Measurements from ENCODE around the gene MRGPRG. TPM values are rescaled to one million over a fixed set of nuclear protein-coding genes. Genes with fewer than 3 reads are reported as not detected.

The MRGPRG gene
- total and polyA plus RNA-seq, 2 experiments from 2014 or later, result not detected

DNA sequence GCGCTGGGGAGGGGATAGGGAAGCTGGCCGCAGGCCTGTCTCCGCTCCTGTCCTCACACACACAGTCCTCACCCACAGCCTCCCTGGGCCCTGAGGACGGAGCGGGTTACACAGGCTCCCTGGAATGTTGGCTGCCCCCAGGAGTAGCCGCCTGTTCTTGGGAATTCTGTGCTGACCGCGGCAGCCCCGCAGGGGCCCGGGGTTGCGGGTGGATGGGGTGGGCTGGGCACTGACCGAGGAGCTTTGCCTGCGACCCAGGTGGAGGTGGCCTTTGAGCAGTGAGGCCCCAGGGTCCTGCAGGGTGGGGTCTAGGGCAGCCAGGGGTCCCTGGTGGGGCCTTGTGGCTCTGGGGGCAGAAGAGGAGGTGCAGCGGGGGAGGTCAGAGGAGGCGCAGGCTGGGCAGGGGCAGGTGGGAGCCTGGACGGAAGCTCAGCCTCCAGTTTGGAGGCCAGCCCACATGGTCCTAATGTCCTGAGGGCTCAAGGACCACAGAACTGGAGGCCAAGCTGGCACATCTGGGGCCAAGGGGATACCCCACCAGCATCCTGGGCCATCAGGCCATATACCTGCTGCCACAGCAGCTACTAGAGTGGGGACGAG is 6.6 kb upstream of the MRGPRG start:
- Histone ChIP-seq H3K79me2 (no peaks in the 10 kb centered on the region), H3K36me3 (replicated peaks; ENCODE audit: insufficient read depth, low read depth) (no peaks in the 10 kb centered on the region), H4K20me1 (ENCODE audit: insufficient read depth, poor library complexity, severe bottlenecking) (no peaks in the 10 kb centered on the region), H3K27ac (no peak overlapping the region), H3K9me3 (ENCODE audit: low read depth) (no peaks in the 10 kb centered on the region), H3K4me1 (ENCODE audit: insufficient read depth) (no peaks in the 10 kb centered on the region), H3K9me2 (replicated peaks; ENCODE audit: insufficient read depth) (no peaks in the 10 kb centered on the region), H3K4me3 (no peak overlapping the region), H3K4me2 (no peak overlapping the region), H2AFZ (no peak overlapping the region), H3K27me3 (no peaks in the 10 kb centered on the region)
- DNase-seq (ENCODE audit: low spot score), result no peak
- 88% methylated on average over 16 of the region's 17 CpGs for WGBS (ENCODE audit: low lambda C conversion rate, missing lambda C conversion rate)
- TF ChIP-seq EZH2 (IDR thresholded peaks at IDR 0.05; ENCODE audit: borderline replicate concordance), result no peak
- no peak for TF ChIP-seq EZH2phosphoT487 (IDR thresholded peaks at IDR 0.05; ENCODE audit: low read depth, severe bottlenecking, unreplicated experiment)
- TF ChIP-seq, protein P1, sequence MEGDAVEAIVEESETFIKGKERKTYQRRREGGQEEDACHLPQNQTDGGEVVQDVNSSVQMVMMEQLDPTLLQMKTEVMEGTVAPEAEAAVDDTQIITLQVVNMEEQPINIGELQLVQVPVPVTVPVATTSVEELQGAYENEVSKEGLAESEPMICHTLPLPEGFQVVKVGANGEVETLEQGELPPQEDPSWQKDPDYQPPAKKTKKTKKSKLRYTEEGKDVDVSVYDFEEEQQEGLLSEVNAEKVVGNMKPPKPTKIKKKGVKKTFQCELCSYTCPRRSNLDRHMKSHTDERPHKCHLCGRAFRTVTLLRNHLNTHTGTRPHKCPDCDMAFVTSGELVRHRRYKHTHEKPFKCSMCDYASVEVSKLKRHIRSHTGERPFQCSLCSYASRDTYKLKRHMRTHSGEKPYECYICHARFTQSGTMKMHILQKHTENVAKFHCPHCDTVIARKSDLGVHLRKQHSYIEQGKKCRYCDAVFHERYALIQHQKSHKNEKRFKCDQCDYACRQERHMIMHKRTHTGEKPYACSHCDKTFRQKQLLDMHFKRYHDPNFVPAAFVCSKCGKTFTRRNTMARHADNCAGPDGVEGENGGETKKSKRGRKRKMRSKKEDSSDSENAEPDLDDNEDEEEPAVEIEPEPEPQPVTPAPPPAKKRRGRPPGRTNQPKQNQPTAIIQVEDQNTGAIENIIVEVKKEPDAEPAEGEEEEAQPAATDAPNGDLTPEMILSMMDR (IDR thresholded peaks at IDR 0.05; ENCODE audit: poor library complexity), result no peak

DNA sequence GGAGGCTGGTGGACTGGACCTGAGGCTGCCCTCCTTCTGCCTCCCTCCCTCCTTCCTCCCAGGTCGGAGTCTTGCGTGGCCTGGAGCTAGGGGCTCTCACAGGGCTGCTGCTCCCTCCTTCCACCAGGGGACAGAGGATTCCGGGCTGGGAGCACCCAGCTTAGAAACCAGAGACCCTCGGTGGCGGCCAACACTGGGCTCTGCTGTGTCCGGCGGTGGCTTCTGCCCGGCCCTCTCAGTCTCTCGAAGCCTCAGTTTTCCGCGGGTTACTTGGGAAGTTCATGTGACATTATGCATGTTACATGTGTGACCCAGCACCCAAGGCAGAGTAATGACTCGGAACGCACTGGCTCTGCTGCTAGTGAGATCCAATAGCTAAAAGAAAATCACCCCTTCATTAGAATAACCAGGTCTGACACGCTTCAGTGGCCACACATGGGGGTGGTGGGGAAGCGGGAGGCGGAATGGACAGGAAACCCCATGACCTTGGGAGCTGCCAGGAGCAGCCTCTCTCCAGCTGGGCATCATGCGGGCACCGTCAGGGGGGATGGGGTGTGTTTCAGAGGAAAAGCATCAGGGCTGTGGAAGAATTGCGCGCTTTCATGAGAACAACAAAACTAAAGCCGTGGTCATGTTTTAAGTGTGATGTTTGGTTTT is 5.9 kb upstream of the MRGPRG start:
- no peaks in the 10 kb centered on the region for H3K9me3 ChIP-seq (ENCODE audit: low read depth)
- no peaks in the 10 kb centered on the region for H3K36me3 ChIP-seq (replicated peaks; ENCODE audit: insufficient read depth, low read depth)
- no peak overlapping the region for H3K4me3 ChIP-seq
- no peaks in the 10 kb centered on the region for H4K20me1 ChIP-seq (ENCODE audit: insufficient read depth, poor library complexity, severe bottlenecking)
- 85% methylated on average over 21 of the region's 21 CpGs for WGBS (ENCODE audit: low lambda C conversion rate, missing lambda C conversion rate)
- H3K4me1 ChIP-seq (ENCODE audit: insufficient read depth), result no peaks in the 10 kb centered on the region
- no peaks in the 10 kb centered on the region for H3K27me3 ChIP-seq
- H3K9me2 ChIP-seq (replicated peaks; ENCODE audit: insufficient read depth), result no peaks in the 10 kb centered on the region
- H3K79me2 ChIP-seq, result no peaks in the 10 kb centered on the region
- no peak overlapping the region for H3K27ac ChIP-seq
- DNase-seq (ENCODE audit: low spot score), result no peak
- TF ChIP-seq, protein P1 (IDR thresholded peaks at IDR 0.05; ENCODE audit: poor library complexity), result no peak
- TF ChIP-seq EZH2phosphoT487 (IDR thresholded peaks at IDR 0.05; ENCODE audit: low read depth, severe bottlenecking, unreplicated experiment) (no peak), EZH2 (IDR thresholded peaks at IDR 0.05; ENCODE audit: borderline replicate concordance) (no peak)
- no peak overlapping the region for H2AFZ ChIP-seq
- H3K4me2 ChIP-seq, result no peak overlapping the region

- no peak for DNase-seq (ENCODE audit: low spot score)
- 58% methylated on average over 4 of the region's 4 CpGs for WGBS (ENCODE audit: low lambda C conversion rate, missing lambda C conversion rate)
- H3K4me2 ChIP-seq, result no peak overlapping the region
Observed at GRCh38 chr11:3223932-3224381, 5.3 kb upstream of the MRGPRG start.

More at GRCh38 chr11:3223932-3224381, 5.3 kb upstream of the MRGPRG start:
- H3K27me3 ChIP-seq, result no peaks in the 10 kb centered on the region
- H3K4me1 ChIP-seq (ENCODE audit: insufficient read depth), result no peaks in the 10 kb centered on the region
- H3K4me3 ChIP-seq, result no peak overlapping the region
- no peaks in the 10 kb centered on the region for H4K20me1 ChIP-seq (ENCODE audit: insufficient read depth, poor library complexity, severe bottlenecking)
- H3K9me2 ChIP-seq (replicated peaks; ENCODE audit: insufficient read depth), result no peaks in the 10 kb centered on the region
- no peak overlapping the region for H3K27ac ChIP-seq
- H3K36me3 ChIP-seq (replicated peaks; ENCODE audit: insufficient read depth, low read depth), result no peaks in the 10 kb centered on the region
- no peaks in the 10 kb centered on the region for H3K79me2 ChIP-seq
- H2AFZ ChIP-seq, result no peak overlapping the region
- no peaks in the 10 kb centered on the region for H3K9me3 ChIP-seq (ENCODE audit: low read depth)
- TF ChIP-seq, protein P1 (IDR thresholded peaks at IDR 0.05; ENCODE audit: poor library complexity), result no peak
- TF ChIP-seq EZH2phosphoT487 (IDR thresholded peaks at IDR 0.05; ENCODE audit: low read depth, severe bottlenecking, unreplicated experiment), result no peak
- no peak for TF ChIP-seq EZH2 (IDR thresholded peaks at IDR 0.05; ENCODE audit: borderline replicate concordance)

All from hepatocyte (in vitro differentiated cells).